A549 (cell line): ENCODE measurements around the gene COL16A1.

Source experiments
- CTCF ChIP-seq: fragments of >200 bp; sonication (Bioruptor Twin); formaldehyde crosslinking; IDR thresholded peaks from 3 replicates; pipeline ENCODE4 v1.5.1; 2016
- E2F6 ChIP-seq: IDR thresholded peaks from 2 replicates; pipeline ENCODE4 v1.6.1; 2012; ENCODE audit warnings: low read depth, borderline replicate concordance
- EP300 ChIP-seq, 2 experiments: fragments of >200 bp; sonication (Bioruptor Twin); formaldehyde crosslinking; IDR thresholded peaks; 2 replicates in 1 of 2; 3 replicates in 1 of 2; pipeline ENCODE4 v1.6.1; 2016 to 2017
- FOSL2 ChIP-seq, 2 experiments: fragments of 450-650 bp in 1 of 2; fragments of >200 bp in 1 of 2; sonication (Bioruptor Twin) in 1 of 2; formaldehyde crosslinking; IDR thresholded peaks; 2 replicates each; pipeline versions ENCODE4 v1.5.0 to v1.6.1; 2016 to 2020; ENCODE audit warnings: mild to moderate bottlenecking in 1 of 2, moderate library complexity in 1 of 2
- GATA3 ChIP-seq: IDR thresholded peaks from 2 replicates; pipeline ENCODE4 v1.6.1; 2012; ENCODE audit warnings: borderline replicate concordance
- JUN ChIP-seq, 2 experiments: fragments of >200 bp; sonication (Bioruptor Twin); formaldehyde crosslinking; IDR thresholded peaks; 2 replicates in 1 of 2; 3 replicates in 1 of 2; pipeline ENCODE4 v1.6.1; 2016 to 2017
- JUNB ChIP-seq: fragments of >200 bp; sonication (Bioruptor Twin); formaldehyde crosslinking; IDR thresholded peaks from 2 replicates; pipeline ENCODE4 v1.6.1; 2016
- MAX ChIP-seq: IDR thresholded peaks from 2 replicates; pipeline ENCODE4 v1.6.1; 2012
- POLR2A ChIP-seq: IDR thresholded peaks from 2 replicates; pipeline ENCODE4 v1.6.1; 2012; ENCODE audit warnings: mild to moderate bottlenecking, low read length
- POLR2AphosphoS2 ChIP-seq: conservative IDR thresholded peaks from 2 replicates; pipeline ENCODE4 v1.6.1; 2012; ENCODE audit warnings: low read length, improper control_type of control experiment, inconsistent platforms
- REST ChIP-seq: fragments of 200-600 bp; sonication (generic); IDR thresholded peaks from 2 replicates; pipeline ENCODE4 v1.6.1; 2016; ENCODE audit warnings: antibody characterized with exemption, mild to moderate bottlenecking, moderate library complexity
- RNF2 ChIP-seq: fragments of 200-600 bp; sonication (generic); IDR thresholded peaks from 2 replicates; pipeline ENCODE4 v1.6.1; 2016; ENCODE audit warnings: low read depth, mild to moderate bottlenecking, antibody characterized with exemption, moderate library complexity, borderline replicate concordance
- USF2 ChIP-seq: fragments of 450-650 bp; IDR thresholded peaks from 2 replicates; pipeline ENCODE4 v1.6.1; 2014; ENCODE audit warnings: antibody characterized with exemption
- ZC3H11A ChIP-seq: fragments of 450-650 bp; IDR thresholded peaks from 2 replicates; pipeline ENCODE4 v1.6.1; 2014; ENCODE audit warnings: antibody characterized with exemption, mild to moderate bottlenecking

GRCh38 chr1:31732751-31733289 is 29.0 kb upstream of the COL16A1 start:
- TF ChIP-seq USF2 (no peak), CTCF (no peak), E2F6 (no peak), EP300 (IDR thresholded peaks at IDR 0.05) (no peak), GATA3 (no peak), JUN (IDR thresholded peaks at IDR 0.05) (no peak), POLR2A (no peak), JUNB (no peak), POLR2AphosphoS2 (no peak), RNF2 (no peak), MAX (no peak), FOSL2 (IDR thresholded peaks at IDR 0.05) (no peak), FOSL2 (CRISPR knock-in tag; IDR thresholded peaks at IDR 0.05) (no peak), REST (no peak), ZC3H11A (no peak)
